HepG2 (cell line): ENCODE data around the gene CDK2AP2. TPM values are rescaled to one million over a fixed set of nuclear protein-coding genes. Genes with fewer than 3 reads are reported as not detected.

ENCODE experiments used
- ATAC-seq: fragments of 200-7000 bp; cut with Tn5 transposase; 3 replicates; pipeline ENCODE4 v1.9.1; 2020; ENCODE audit warnings: mild to moderate bottlenecking, moderate library complexity
- BruUV-seq: library from RNA; stranded (reverse); fragments of 400-500 nt; replicated peaks from 2 replicates; lab custom pipeline; 2021; lab: Mats Ljungman, UMichigan
- CTCF ChIA-PET: fragments of 300-600 bp; formaldehyde crosslinking; extraction: SDS; loops from one replicate; lab custom pipeline; 2021; ENCODE audit warnings: low total read pairs, inconsistent platforms, low intra/inter-chr PET ratio; lab: Yijun Ruan, JAX
- POLR2A ChIA-PET: fragments of 350-600 bp; sonication (Branson Sonifier 250); formaldehyde crosslinking; loops from one replicate; lab custom pipeline; 2020; ENCODE audit warnings: antibody characterized with exemption, inconsistent platforms; lab: Yijun Ruan, JAX
- DNase-seq: peaks from one replicate; pipeline ENCODE4 v3.0.0-alpha.2; 2015; ENCODE audit warnings: low spot score
- FAIRE-seq: peaks from 3 replicates; lab custom pipeline; 2011; peaks lifted over from hg19 to GRCh38; lab: Jason Lieb, UNC
- H2AFZ ChIP-seq: one replicate; pipeline ENCODE4 v1.6.1; 2011; ENCODE audit warnings: low read length, inconsistent platforms
- H3K27ac ChIP-seq: fragments of 300-600 bp; 3 replicates; pipeline ENCODE4 v1.8.0; 2011; ENCODE audit warnings: mixed run types, mild to moderate bottlenecking, mixed read lengths, low read length, inconsistent platforms; ENCODE audit not compliant: insufficient read depth; ENCODE audit errors: extremely low read length
- H3K27me3 ChIP-seq, 2 experiments: fragments of 200-600 bp in 1 of 2; 2 replicates in 1 of 2; 3 replicates in 1 of 2; pipeline versions ENCODE4 v1.6.0 to v1.8.0; 2011; ENCODE audit warnings: low read length in 2 of 2, mild to moderate bottlenecking in 2 of 2, moderate library complexity in 2 of 2, inconsistent platforms in 1 of 2; ENCODE audit not compliant: insufficient read depth in 2 of 2, control insufficient read depth in 1 of 2
- H3K36me3 ChIP-seq, 2 experiments: fragments of 200-600 bp in 1 of 2; replicated peaks in 1 of 2; 2 replicates in 1 of 2; 3 replicates in 1 of 2; pipeline versions ENCODE4 v1.5.1 to v1.8.0; 2011; ENCODE audit warnings: low read length in 2 of 2, inconsistent platforms in 1 of 2; ENCODE audit not compliant: insufficient read depth in 2 of 2, control insufficient read depth in 1 of 2
- H3K4me1 ChIP-seq: 2 replicates; pipeline ENCODE4 v1.5.1; 2012; ENCODE audit warnings: low read length, inconsistent platforms; ENCODE audit not compliant: insufficient read depth
- H3K4me2 ChIP-seq: 2 replicates; pipeline ENCODE4 v1.6.0; 2011; ENCODE audit warnings: low read depth, low read length, inconsistent platforms
- H3K4me3 ChIP-seq, 3 experiments: fragments of 200-600 bp in 1 of 3; sonication (generic), shearing (Covaris generic) in 1 of 3; replicated peaks in 1 of 3; 2 replicates each; pipeline ENCODE4 v1.5.1; 2011 to 2016; ENCODE audit warnings: low read length in 3 of 3, inconsistent platforms in 2 of 3, low read depth in 2 of 3, mild to moderate bottlenecking in 2 of 3, control low read depth in 1 of 3, mixed read lengths in 1 of 3; ENCODE audit not compliant: insufficient read depth in 1 of 3
- H3K79me2 ChIP-seq: one replicate; pipeline ENCODE4 v1.6.1; 2011; ENCODE audit warnings: low read length, inconsistent platforms; ENCODE audit not compliant: insufficient read depth
- H3K9ac ChIP-seq: 2 replicates; pipeline ENCODE4 v1.6.0; 2011; ENCODE audit warnings: mild to moderate bottlenecking, low read depth, low read length, inconsistent platforms; ENCODE audit not compliant: insufficient read depth
- H3K9me3 ChIP-seq: 2 replicates; pipeline ENCODE4 v1.5.1; 2012; ENCODE audit warnings: mild to moderate bottlenecking, low read length
- H4K20me1 ChIP-seq: 2 replicates; pipeline ENCODE4 v1.6.0; 2011; ENCODE audit warnings: inconsistent platforms, mild to moderate bottlenecking, low read length, moderate library complexity; ENCODE audit not compliant: insufficient read depth
- CTCF ChIP-seq: sonication (generic); formaldehyde crosslinking; IDR thresholded peaks from 2 replicates; pipeline ENCODE4 v1.5.0; 2020; ENCODE audit warnings: mild to moderate bottlenecking, missing genetic modification reagents, moderate library complexity
- HMGA1 ChIP-seq: sonication (generic); formaldehyde crosslinking; conservative IDR thresholded peaks from 2 replicates; pipeline ENCODE4 v1.4.0; 2020; ENCODE audit warnings: missing genetic modification reagents
- HNRNPLL ChIP-seq: fragments of 200-400 bp; formaldehyde crosslinking; IDR thresholded peaks from 2 replicates; pipeline ENCODE4 v1.6.1; 2017; ENCODE audit warnings: mild to moderate bottlenecking, low read depth, low read length; ENCODE audit not compliant: poor library complexity, severe bottlenecking
- SIX4 ChIP-seq: sonication (generic); formaldehyde crosslinking; IDR thresholded peaks from 2 replicates; pipeline ENCODE4 v1.4.0; 2020; ENCODE audit warnings: missing genetic modification reagents
- TBP ChIP-seq: sonication (generic); formaldehyde crosslinking; IDR thresholded peaks from 2 replicates; pipeline ENCODE4 v1.5.0; 2020; ENCODE audit warnings: missing genetic modification reagents
- ZBTB8A ChIP-seq: sonication (generic); formaldehyde crosslinking; IDR thresholded peaks from 2 replicates; pipeline ENCODE4 v1.4.0; 2020; ENCODE audit warnings: mild to moderate bottlenecking, low read depth, missing genetic modification reagents, borderline replicate concordance
- ZNF563 ChIP-seq: sonication (generic); formaldehyde crosslinking; IDR thresholded peaks from 2 replicates; pipeline ENCODE4 v1.8.0; 2022; ENCODE audit warnings: mild to moderate bottlenecking, moderate library complexity, missing genetic modification reagents
- ZNF629 ChIP-seq: sonication (generic); formaldehyde crosslinking; conservative IDR thresholded peaks from 2 replicates; pipeline ENCODE4 v1.5.0; 2020; ENCODE audit warnings: missing genetic modification reagents
- WGBS: methylation state at CpG from one replicate; pipeline ENCODE4 v1.1.6; 2017; ENCODE audit warnings: low lambda C conversion rate; 5-methylcytosine and 5-hydroxymethylcytosine counted together
- in situ Hi-C: cut with HindIII; loops from 2 replicates; pipeline ENCODE4 v1.10.0; 2017; ENCODE audit warnings: low pct_unique_long_range_greater_than_20kb; ENCODE audit not compliant: extremely low pct_ligation_motif_present
- intact Hi-C: fragments of 100-400 bp; cut with micrococcal nuclease; formaldehyde crosslinking; loops from one replicate; pipeline ENCODE4 v1.10.0; 2022; ENCODE audit not compliant: unreplicated experiment
- polyA plus RNA-seq, 8 experiments: library from polyadenylated mRNA; depleted of rRNA in 3 of 8; stranded (reverse) in 7 of 8; unstranded in 1 of 8; fragments of >200 nt; fragmentation: Illumina TruSeq in 4 of 8; extraction: Trizol in 4 of 8; gene quantifications; 2 replicates each; pipeline versions ENCODE4 v1.2.1 to v1.2.3, GENCODE V29; 2011 to 2016; ENCODE audit warnings: low read depth in 4 of 8, missing spikeins in 1 of 8, mixed read lengths in 1 of 8; ENCODE audit not compliant: insufficient read depth in 1 of 8
- total RNA-seq, 5 experiments: library from RNA; depleted of rRNA; stranded (reverse); fragments of >200 nt; fragmentation: Illumina TruSeq; extraction: Trizol; gene quantifications; 2 replicates each; pipeline ENCODE4 v1.2.3, GENCODE V29; 2016; ENCODE audit warnings: low read depth in 1 of 5

Gene CDK2AP2
- total and polyA plus RNA-seq, 2 of the 13 experiments (the other 11 are each of a cell fraction or from before 2014, with no cell fraction given), result 15.0 to 23.2 TPM

DNA sequence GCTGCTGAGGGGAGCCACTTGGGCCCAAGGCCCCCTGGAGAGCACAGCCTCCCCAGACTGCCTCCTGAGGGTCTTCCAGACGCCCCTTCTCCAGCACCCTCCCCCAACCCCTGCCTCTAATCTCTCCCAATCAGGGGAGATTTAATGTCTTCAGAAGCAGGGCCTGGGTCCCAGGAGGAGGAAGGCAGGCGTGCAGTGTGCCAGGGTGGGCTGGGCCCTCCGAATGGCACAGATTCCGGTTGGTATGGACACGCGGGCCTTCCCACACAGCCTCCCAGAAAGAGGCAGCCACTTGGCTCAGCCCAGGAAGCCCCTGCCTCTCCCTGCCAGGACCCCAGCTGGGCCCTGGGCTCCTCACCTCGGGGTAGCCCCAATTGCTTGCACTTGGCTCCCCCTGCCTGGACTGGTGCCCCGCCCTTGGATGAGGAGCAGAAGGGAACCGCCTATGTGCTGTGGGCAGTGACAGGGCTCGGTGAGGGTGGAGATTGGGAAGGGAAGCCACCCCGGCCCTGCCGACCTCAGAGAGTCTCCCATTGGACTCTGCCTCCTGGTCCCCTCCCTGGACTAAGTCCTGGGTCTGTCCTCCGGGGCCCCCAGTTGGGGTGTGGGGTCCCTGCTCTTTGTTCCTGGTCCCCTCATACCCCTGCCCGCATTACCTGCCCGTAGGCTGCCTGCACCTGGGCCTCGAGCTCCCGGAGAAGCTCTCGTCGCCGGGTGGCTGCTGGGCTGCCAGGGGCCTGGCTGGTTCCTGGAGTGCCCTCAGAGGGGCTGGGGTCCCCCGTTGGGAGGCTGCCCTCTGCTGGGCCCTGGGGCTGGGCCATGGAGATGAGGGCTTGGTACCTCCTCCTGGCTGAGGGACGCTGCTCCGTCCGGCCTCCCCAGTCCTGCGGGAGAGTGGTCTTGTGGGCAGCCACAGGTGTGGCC is 15.9 kb upstream of the CDK2AP2 start:
- Histone ChIP-seq H3K9me3 (no peaks in the 10 kb centered on the region), H3K4me3 (no peak overlapping the region)
- FAIRE-seq (no peak), ATAC-seq (peak; percentile 24; the same call in 2 of the 3 replicates)
- TF ChIP-seq ZNF629 (CRISPR knock-in tag) (no peak), HMGA1 (no peak), TBP (no peak), ZBTB8A (CRISPR knock-in tag) (no peak), HNRNPLL (no peak), SIX4 (CRISPR knock-in tag) (no peak), CTCF (CRISPR knock-in tag) (0 out of 2 replicates have a peak, but pooled peaks have one; percentile 10), ZNF563 (no peak)
- TF ChIP-seq, all 625 proteins: peak for 1
- no peaks in the 10 kb centered on the region for H3K36me3 ChIP-seq
- intact Hi-C loops, result loop anchor here (10.0 kb wide), 1 partner anchor 559 kb away; no protein-coding TSS in a partner anchor
- H3K4me1 ChIP-seq, result no peaks in the 10 kb centered on the region
- DNase-seq, result no peak
- no CpG with 5 or more reads among the region's 25 CpGs for WGBS
- no peaks in the 10 kb centered on the region for H3K79me2 ChIP-seq
- H3K27me3 ChIP-seq, result peaks cover 4 to 22% of the 10 kb centered on the region in 2 experiments; a peak in 4 of 5 replicates
- POLR2A ChIA-PET, result no interaction called here
- no peak overlapping the region for H3K27ac ChIP-seq
- in situ Hi-C loops, result no loop called here
- CTCF ChIA-PET, result no interaction called here
- no peak overlapping the region for H3K9ac ChIP-seq
- BruUV-seq, result no TSS peak
- H4K20me1 ChIP-seq, result no peaks in the 10 kb centered on the region
- no peak overlapping the region for H3K4me2 ChIP-seq
- H2AFZ ChIP-seq, result no peak overlapping the region
